ENCODE results near the gene SAPCD1. TPM values are rescaled to one million over a fixed set of nuclear protein-coding genes. Genes with fewer than 3 reads are reported as not detected.

Gene SAPCD1
- total RNA-seq, 2 experiments from 2014 or later, result 9.8 to 12.0 TPM

DNA sequence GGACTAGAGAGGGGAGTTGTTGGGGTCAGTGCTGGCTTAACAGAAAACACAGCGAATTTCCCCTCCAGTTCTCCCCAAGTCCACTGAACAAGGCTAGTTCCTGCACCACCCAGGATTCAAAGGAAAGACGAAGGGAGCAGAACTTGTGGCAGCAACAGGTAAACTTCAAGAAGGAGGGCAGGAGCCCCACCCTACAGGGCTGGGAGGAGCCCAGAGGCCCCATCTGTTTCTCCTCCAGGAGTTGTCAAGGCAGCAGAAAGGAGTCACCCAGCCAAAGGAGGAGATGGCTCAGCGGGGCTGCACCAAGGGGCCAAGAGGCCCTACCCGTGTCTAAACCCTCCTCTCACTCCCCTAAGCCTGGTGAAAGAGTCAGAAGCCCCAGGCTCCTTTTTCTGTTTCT lies 1.7 kb downstream of the SAPCD1 start:
- ChIA-PET CTCF (no interaction called here), POLR2A (no interaction called here)
- Mint-ChIP-seq H3K36me3 (ENCODE audit: low read depth) (peaks cover 16% of the 10 kb centered on the region), H3K27ac (peak overlapping the region; percentile 76), H3K4me1 (peaks cover 29% of the 10 kb centered on the region), H3K27me3 (no peaks in the 10 kb centered on the region), H3K9me3 (no peaks in the 10 kb centered on the region), H3K4me3 (no peak overlapping the region)
- DNase-seq, result no peak

DNA sequence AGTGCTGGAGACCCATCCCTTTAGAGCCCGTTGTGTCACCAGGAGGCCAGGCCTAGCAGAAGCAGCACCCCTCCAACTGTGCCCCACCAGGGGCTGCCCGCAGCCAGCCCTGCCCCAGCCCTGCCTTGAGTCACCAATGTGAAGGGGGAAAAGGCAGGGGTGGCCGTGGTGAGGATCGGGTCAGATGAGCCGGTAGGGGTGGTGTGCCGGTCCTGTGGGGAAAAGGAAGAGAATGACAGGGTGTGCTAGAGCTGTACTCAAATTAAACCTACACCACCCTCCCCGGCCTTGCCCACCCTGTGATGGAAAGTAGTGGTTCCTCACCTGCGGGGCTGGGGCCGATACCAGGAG lies 3.1 kb downstream of the SAPCD1 start:
- H3K4me3 Mint-ChIP-seq, result no peak overlapping the region
- H3K36me3 Mint-ChIP-seq (ENCODE audit: low read depth), result peaks cover 11% of the 10 kb centered on the region
- H3K27ac Mint-ChIP-seq, result no peak overlapping the region
- POLR2A ChIA-PET, result no interaction called here
- DNase-seq, result no peak
- CTCF ChIA-PET, result interaction anchor here (1.3 kb wide), 1 partner anchor 9 kb away, joined by 7 read pairs; no protein-coding TSS in a partner anchor
- no peaks in the 10 kb centered on the region for H3K27me3 Mint-ChIP-seq
- peaks cover 33% of the 10 kb centered on the region for H3K4me1 Mint-ChIP-seq
- no peaks in the 10 kb centered on the region for H3K9me3 Mint-ChIP-seq

DNA sequence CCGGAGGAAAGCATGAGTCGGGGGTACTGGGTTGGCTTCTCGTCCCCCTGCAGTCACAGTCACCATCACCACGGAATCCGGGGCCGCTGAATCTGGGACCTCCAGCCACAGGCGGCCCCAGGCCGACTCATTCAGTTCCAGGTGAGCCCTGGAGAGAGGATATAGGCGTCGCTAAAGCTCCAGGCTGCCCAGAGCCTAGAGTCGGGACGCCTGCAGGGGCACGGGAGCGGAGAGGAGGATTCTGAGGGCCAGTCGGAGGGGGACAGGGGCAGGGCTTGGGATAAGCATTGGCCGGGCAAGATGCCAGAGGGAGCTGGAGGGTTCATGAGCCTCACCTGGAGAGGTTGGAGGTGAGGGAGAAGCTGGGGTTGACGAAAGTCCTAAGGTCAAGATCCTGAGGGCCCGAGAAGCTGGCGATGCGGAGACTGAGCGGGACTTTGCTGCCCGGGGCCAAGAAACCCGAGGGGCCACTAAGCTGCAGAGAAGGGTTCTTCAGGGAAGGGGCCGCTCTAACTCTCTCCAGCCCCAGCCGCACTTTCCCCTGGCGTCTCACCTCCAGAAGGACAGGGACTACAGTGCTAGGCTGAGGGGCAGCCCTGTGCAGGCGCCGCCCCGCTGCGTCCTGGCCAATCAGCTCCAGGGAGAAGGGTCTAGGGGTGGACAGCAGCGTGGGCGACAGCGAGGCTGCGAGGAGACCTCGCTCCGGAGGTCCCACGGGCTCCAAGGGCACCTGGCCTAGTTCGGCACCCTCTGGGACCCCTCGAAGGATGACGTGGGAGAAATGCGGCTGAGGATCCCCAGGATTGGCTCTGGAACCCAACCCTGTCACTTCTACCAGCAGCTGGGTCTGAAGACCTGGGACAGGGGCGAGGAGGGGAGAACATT lies 3.7 kb downstream of the SAPCD1 start:
- CTCF ChIA-PET, result interaction anchor here (0.7 to 1.3 kb wide), 2 partner anchors 9 to 45 kb away, joined by 3 to 7 read pairs; no protein-coding TSS in a partner anchor
- POLR2A ChIA-PET, result no interaction called here

DNA sequence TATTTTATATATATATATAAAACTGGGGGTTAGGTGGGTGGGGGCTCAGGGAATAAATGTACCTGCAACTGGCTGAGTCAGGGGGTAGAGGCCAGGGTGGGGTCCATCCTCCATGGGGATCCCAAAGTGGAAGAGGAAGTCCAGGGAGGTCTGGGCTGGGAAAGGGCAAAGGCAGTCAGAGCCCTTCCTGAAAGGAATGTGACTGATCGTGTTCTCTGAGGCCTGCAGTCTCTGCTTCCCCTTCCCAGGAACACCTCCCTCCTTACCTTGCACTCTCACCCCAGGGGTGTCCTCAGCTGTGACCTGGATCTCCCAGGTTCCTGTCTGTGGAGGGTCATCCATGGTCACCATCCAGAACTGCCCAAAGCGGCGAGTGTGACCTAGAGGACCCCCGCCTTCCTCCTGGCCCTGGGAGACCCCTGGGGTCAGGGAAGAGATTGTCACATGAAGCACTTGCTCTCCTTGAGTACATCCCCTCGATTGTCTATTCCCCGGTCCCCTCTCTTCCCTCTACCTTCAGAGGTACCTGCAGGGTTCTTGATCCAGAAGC lies 4.7 kb downstream of the SAPCD1 start:
- CTCF ChIA-PET, result interaction anchor here (0.5 kb wide), 1 partner anchor 11 kb away, joined by 4 read pairs; no protein-coding TSS in a partner anchor
- Mint-ChIP-seq H3K4me1 (peaks cover 46% of the 10 kb centered on the region), H3K36me3 (ENCODE audit: low read depth) (peaks cover 8% of the 10 kb centered on the region), H3K4me3 (no peak overlapping the region), H3K27ac (no peak overlapping the region), H3K27me3 (no peaks in the 10 kb centered on the region), H3K9me3 (no peaks in the 10 kb centered on the region)
- POLR2A ChIA-PET, result no interaction called here
- no peak for DNase-seq

More for the DNA sequence above, 3.7 kb downstream of the SAPCD1 start:
- H3K4me3 Mint-ChIP-seq, result no peak overlapping the region
- peak overlapping the region; percentile 13 for H3K27ac Mint-ChIP-seq
- no peak for DNase-seq
- H3K4me1 Mint-ChIP-seq, result peaks cover 39% of the 10 kb centered on the region
- H3K9me3 Mint-ChIP-seq, result no peaks in the 10 kb centered on the region
- H3K36me3 Mint-ChIP-seq (ENCODE audit: low read depth), result peaks cover 11% of the 10 kb centered on the region
- no peaks in the 10 kb centered on the region for H3K27me3 Mint-ChIP-seq

DNA sequence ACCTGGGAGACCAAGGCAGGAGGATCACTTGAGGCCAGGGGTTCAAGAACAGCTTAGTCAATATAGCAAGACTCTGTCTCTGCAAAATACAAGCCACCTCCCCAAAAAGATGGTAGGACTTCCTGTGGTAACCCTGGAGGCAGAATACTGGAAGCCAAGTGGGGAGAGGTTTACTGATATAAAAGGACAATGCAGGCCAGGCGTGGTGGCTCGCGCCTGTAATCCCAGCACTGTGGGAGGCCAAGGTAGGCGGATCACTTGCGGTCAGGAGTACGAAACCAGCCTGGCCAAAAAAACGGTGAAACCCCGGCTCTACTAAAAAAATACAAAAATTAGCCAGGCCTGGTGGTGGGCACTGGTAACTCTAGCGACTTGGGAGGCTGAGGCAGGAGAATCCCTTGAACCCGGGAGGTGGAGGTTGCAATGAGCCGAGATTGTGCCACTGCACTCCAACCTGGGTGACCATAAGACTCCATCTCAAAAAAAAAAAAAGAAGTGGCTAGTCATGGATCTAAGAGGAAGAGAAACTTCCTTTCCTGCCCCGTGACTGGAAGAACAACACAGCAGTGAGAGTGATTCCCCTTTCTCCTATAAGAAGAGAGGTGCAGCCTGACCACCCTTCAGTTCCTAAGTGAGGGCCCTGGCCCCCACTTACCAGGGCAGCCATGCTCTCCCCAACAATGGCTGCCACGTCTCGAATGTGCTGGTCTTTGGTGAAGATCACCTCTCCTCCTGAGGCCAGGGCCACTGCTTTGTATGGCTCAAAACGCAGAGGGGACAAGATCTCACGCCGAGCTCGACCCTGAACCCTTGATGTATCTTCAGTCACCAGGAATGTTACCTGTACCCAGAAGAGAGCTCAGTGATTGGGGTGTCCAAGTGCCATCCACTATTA lies 6.2 kb downstream of the SAPCD1 start:
- ChIA-PET POLR2A (interaction anchor here (1.2 kb wide), 1 partner anchor 12 kb away, joined by 5 read pairs; no protein-coding TSS in a partner anchor), CTCF (interaction anchor here (0.8 to 3.2 kb wide), 16 partner anchors 10 to 111 kb away, joined by 3 to 30 read pairs (median 8); partner anchors contain the start of genes ABHD16A, CLIC1, DDAH2 and HSPA1B)
- Mint-ChIP-seq H3K27me3 (no peaks in the 10 kb centered on the region), H3K36me3 (ENCODE audit: low read depth) (peaks cover 6% of the 10 kb centered on the region), H3K27ac (no peak overlapping the region), H3K9me3 (no peaks in the 10 kb centered on the region), H3K4me1 (peaks cover 55% of the 10 kb centered on the region), H3K4me3 (no peak overlapping the region)
- no peak for DNase-seq

DNA sequence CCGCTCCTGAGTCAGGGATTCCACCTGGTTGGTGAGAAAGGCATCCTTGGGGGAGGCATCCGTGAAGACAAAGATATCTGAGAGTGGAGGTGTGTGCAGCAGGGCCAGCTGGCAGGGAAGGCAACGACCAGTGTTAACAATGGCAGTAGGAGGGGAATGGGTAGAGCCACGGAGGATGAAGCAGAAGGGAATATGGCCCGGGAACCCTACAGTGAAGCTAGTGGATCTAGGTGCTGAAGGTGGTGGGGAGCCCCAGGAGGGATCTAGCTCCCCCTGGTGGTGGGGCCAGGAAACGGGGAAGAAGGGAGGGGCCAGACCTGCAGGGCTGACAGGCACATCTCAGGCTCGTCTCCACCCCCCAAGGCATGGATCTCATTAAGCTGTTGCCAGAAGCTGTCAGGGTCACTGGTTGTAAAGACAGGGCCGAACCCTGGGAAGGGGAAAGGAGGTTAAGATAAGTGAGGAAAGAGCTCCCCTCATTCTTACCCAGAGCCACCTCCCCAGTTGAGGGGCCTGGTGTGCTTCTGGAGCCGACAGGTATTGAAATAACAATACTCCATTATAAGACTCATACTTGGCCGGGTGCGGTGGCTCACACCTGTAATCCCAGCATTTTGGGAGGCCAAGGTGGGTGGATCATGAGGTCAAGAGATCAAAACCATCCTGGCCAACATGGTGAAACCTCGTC lies 7.4 kb downstream of the SAPCD1 start:
- Mint-ChIP-seq H3K27ac (peak overlapping the region; percentile 0), H3K9me3 (no peaks in the 10 kb centered on the region), H3K4me3 (no peak overlapping the region), H3K36me3 (ENCODE audit: low read depth) (peaks cover 4% of the 10 kb centered on the region), H3K27me3 (no peaks in the 10 kb centered on the region), H3K4me1 (peaks cover 50% of the 10 kb centered on the region)
- POLR2A ChIA-PET, result interaction anchor here (1.2 kb wide), 1 partner anchor 13 kb away, joined by 5 read pairs; no protein-coding TSS in a partner anchor
- CTCF ChIA-PET, result interaction anchor here (0.6 to 3.2 kb wide), 33 partner anchors 10 to 1111 kb away, joined by 3 to 30 read pairs (median 4); partner anchors contain the start of genes ABHD16A, CLIC1, DDAH2 and DDX39B
- DNase-seq, result peak; percentile 78

DNA sequence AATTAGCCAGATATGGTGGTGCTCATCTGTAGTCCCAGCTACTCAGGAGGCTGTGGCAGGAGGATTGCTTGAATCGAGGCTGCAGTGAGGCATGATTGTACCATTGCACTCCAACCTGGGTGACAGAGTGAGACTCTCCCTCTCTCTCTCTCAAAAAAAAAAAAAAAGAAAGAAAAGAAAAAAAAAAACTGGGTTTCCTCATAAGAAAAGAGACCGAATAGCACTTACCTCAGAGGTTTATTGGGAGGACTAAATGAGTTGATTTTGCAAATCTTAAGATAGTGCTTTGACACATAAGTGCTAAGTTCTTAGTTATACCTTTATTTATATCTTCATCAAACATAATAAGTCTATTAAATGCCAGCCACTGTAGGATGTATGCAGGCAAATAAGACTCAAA lies 8.4 kb downstream of the SAPCD1 start:
- POLR2A ChIA-PET, result no interaction called here
- Mint-ChIP-seq H3K36me3 (ENCODE audit: low read depth) (peaks cover 4% of the 10 kb centered on the region), H3K27ac (peak overlapping the region; percentile 81), H3K9me3 (no peaks in the 10 kb centered on the region), H3K4me1 (peaks cover 58% of the 10 kb centered on the region), H3K27me3 (no peaks in the 10 kb centered on the region), H3K4me3 (no peak overlapping the region)
- CTCF ChIA-PET, result interaction anchor here (0.6 to 3.2 kb wide), 11 partner anchors 9 to 229 kb away, joined by 3 to 29 read pairs (median 10); partner anchors contain the start of genes CLIC1, DDAH2, DDX39B and MSH5
- DNase-seq, result no peak

DNA sequence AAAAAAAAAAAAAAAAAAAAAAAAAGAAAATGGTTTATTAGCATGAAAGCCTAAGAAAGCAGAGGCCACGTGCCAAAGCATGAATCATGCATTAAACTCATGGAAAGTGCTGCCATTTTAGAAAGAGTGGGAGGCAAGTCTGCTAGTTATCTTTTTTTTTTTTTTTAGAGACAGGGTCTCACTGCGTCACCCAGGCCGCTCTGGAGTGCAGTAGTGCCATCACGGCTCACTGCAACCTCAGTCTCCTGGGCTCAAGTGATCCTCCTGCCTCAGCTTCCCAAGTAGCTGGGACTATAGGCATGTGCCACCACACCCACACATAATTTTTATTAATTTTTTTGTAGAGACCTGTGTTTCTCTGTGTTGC lies 9.5 kb downstream of the SAPCD1 start:
- ChIA-PET CTCF (interaction anchor here (0.7 to 3.2 kb wide), 5 partner anchors 9 to 81 kb away, joined by 3 to 17 read pairs (median 10); partner anchors contain the start of genes CLIC1 and DDAH2), POLR2A (no interaction called here)
- no peaks in the 10 kb centered on the region for H3K27me3 Mint-ChIP-seq
- peaks cover 4% of the 10 kb centered on the region for H3K36me3 Mint-ChIP-seq (ENCODE audit: low read depth)
- peak overlapping the region; percentile 84 for H3K27ac Mint-ChIP-seq
- H3K4me1 Mint-ChIP-seq, result peaks cover 69% of the 10 kb centered on the region
- no peaks in the 10 kb centered on the region for H3K9me3 Mint-ChIP-seq
- DNase-seq, result peak; percentile 31
- H3K4me3 Mint-ChIP-seq, result peak overlapping the region; percentile 41

DNA sequence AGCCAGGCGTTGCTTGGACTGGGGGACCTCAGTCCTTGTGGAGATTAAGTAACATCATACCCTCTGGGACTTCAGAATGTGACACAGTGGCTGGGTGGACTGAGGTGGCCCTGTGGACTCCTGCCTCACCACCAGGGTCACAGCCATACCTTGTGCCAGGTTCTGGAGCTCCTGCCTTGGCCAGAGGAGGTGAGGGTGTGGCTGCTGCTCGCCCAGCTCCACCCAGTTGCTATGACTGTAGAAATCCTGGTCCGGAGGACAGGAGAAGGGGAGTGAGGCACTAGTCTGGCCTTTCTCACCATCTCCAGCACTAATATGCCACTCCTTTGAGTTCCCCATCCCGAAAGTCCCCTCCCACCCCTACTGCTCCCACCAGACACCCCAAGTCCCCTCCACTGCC lies 12.7 kb downstream of the SAPCD1 start:
- no peaks in the 10 kb centered on the region for H3K27me3 Mint-ChIP-seq

DNA sequence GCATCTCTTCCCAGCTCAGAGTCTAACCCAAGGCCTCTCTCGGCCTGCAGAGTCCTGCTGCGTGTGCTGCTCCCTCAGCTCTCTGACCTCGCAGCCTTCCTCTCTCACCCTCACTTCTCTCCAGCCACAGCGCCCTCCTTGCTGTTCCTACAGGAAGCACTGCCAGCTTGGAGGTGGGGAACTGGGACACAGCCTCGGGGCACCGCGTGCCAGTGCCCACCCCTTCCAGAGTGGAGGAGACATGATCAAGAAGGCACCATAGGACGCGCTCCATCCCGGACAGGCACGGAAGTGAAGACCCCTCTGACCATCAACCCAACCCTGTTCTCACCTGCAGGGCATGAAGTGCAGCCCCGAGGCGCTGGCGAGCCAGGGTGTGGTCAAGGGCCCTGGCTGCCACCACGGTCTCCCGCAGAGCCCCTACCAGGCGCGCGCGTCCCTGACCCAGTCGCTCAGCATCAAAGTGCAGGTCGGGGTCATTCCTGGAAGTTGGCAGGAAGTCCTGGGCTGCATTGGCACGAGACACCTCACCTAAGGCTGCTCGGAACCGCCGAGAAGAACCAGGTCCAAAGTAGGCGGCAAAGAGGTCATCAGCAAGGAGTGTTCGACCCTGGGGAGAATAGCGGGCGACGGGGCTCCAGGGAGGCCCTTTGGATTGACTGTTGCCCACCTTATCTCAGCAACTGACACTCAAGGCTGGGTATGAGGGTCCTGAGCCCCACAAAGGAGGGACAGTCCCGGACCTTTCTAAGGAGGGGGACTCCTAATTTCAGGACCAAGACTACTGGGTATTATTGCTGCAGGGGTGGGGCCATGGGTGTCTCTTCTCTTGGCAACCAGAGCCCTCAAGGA lies 13.4 kb downstream of the SAPCD1 start:
- no peaks in the 10 kb centered on the region for H3K9me3 Mint-ChIP-seq
- H3K4me1 Mint-ChIP-seq, result peaks cover 53% of the 10 kb centered on the region
- ChIA-PET CTCF (interaction anchor here (0.5 to 1.6 kb wide), 5 partner anchors 10 to 122 kb away, joined by 3 to 7 read pairs (median 5); partner anchors contain the start of gene EHMT2), POLR2A (no interaction called here)
- DNase-seq, result no peak
- no peaks in the 10 kb centered on the region for H3K27me3 Mint-ChIP-seq
- H3K27ac Mint-ChIP-seq, result peak overlapping the region; percentile 85
- H3K4me3 Mint-ChIP-seq, result peak overlapping the region; percentile 51
- peaks cover 12% of the 10 kb centered on the region for H3K36me3 Mint-ChIP-seq (ENCODE audit: low read depth)

More for the DNA sequence above, 12.7 kb downstream of the SAPCD1 start:
- no peak for DNase-seq
- peaks cover 56% of the 10 kb centered on the region for H3K4me1 Mint-ChIP-seq
- CTCF ChIA-PET, result interaction anchor here (0.5 to 1.6 kb wide), 6 partner anchors 9 to 122 kb away, joined by 3 to 7 read pairs (median 4); partner anchors contain the start of gene EHMT2
- POLR2A ChIA-PET, result no interaction called here
- peaks cover 10% of the 10 kb centered on the region for H3K36me3 Mint-ChIP-seq (ENCODE audit: low read depth)
- peak overlapping the region; percentile 76 for H3K27ac Mint-ChIP-seq
- no peaks in the 10 kb centered on the region for H3K9me3 Mint-ChIP-seq
- no peak overlapping the region for H3K4me3 Mint-ChIP-seq

DNA sequence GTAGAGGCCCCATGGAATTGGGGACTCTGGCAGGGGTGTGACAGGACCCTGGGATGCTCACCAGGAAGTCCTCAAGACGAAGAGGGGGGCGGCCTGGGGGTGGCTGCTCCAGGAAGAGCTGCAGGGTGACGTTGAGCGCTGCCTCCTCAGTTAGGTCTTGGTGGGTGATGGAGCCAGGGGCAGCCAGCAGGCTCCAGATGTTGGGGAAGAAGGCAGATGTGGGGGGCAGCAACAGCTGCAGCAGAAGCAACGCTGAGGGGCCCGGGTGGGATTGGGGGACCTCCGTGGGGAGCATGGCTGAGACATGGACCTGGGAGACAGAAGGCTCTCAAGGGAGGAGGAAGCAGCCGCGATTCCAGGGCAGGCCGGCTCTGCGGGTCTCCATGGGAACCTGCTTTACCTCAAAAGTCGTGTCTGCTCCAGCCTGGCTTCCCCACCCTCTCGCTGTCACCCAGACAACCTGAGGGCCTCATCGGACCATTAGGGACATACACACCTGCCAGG lies 14.1 kb downstream of the SAPCD1 start:
- H3K36me3 Mint-ChIP-seq (ENCODE audit: low read depth), result peaks cover 12% of the 10 kb centered on the region
- no peak for DNase-seq
- peaks cover 47% of the 10 kb centered on the region for H3K4me1 Mint-ChIP-seq
- peak overlapping the region; percentile 85 for H3K27ac Mint-ChIP-seq
- ChIA-PET POLR2A (no interaction called here), CTCF (interaction anchor here (0.8 to 2.0 kb wide), 4 partner anchors 19 to 47 kb away, joined by 3 to 10 read pairs (median 5); partner anchors contain the start of gene VARS1)
- H3K9me3 Mint-ChIP-seq, result no peaks in the 10 kb centered on the region
- H3K27me3 Mint-ChIP-seq, result no peaks in the 10 kb centered on the region
- peak overlapping the region; percentile 51 for H3K4me3 Mint-ChIP-seq
